Osteoblast (primary cell): ENCODE measurements around the gene KIF9. TPM values are rescaled to one million over a fixed set of nuclear protein-coding genes. Genes with fewer than 3 reads are reported as not detected.
"Not testable (repeated sequence)": the region's sequence is repeated elsewhere in the genome, so short reads cannot be mapped to it uniquely, and the experiment has no call there.

Experiments used
- DNase-seq: peaks from one replicate; pipeline ENCODE4 v3.0.0; 2011; ENCODE audit warnings: low spot score, mixed read lengths; ENCODE audit not compliant: insufficient read length; ENCODE audit errors: missing footprints
- H2AFZ ChIP-seq: 2 replicates; pipeline ENCODE4 v1.6.0; 2011; ENCODE audit warnings: mild to moderate bottlenecking, low read length
- H3K27ac ChIP-seq: 2 replicates; pipeline ENCODE4 v1.5.1; 2011; ENCODE audit warnings: mild to moderate bottlenecking, low read depth, low read length, moderate library complexity
- H3K27me3 ChIP-seq: 2 replicates; pipeline ENCODE4 v1.6.0; 2012; ENCODE audit warnings: mild to moderate bottlenecking, control low read depth, inconsistent platforms, low read length, moderate library complexity; ENCODE audit not compliant: insufficient read depth
- H3K36me3 ChIP-seq: 2 replicates; pipeline ENCODE4 v1.5.1; 2011; ENCODE audit warnings: mild to moderate bottlenecking, low read length, control low read depth, moderate library complexity; ENCODE audit not compliant: insufficient read depth
- H3K4me1 ChIP-seq: 2 replicates; pipeline ENCODE4 v1.5.1; 2011; ENCODE audit warnings: mild to moderate bottlenecking, low read length, control low read depth, moderate library complexity; ENCODE audit not compliant: insufficient read depth
- H3K4me2 ChIP-seq: 2 replicates; pipeline ENCODE4 v1.6.0; 2011; ENCODE audit warnings: mild to moderate bottlenecking, low read length; ENCODE audit not compliant: insufficient read depth
- H3K4me3 ChIP-seq: fragments of 200-600 bp; sonication (generic); 3 replicates; pipeline ENCODE4 v1.5.1; 2012; ENCODE audit warnings: mild to moderate bottlenecking, low read length, inconsistent platforms; ENCODE audit not compliant: insufficient read depth
- H3K79me2 ChIP-seq: 2 replicates; pipeline ENCODE4 v1.6.0; 2012; ENCODE audit warnings: mild to moderate bottlenecking, low read length, control low read depth, inconsistent platforms; ENCODE audit not compliant: insufficient read depth
- H3K9me3 ChIP-seq: 2 replicates; pipeline ENCODE4 v1.5.1; 2011; ENCODE audit warnings: low read depth, low read length, control low read depth
- H4K20me1 ChIP-seq: 2 replicates; pipeline ENCODE4 v1.6.0; 2012; ENCODE audit warnings: mild to moderate bottlenecking, low read length, control low read depth; ENCODE audit not compliant: insufficient read depth
- CTCF ChIP-seq: IDR thresholded peaks from 2 replicates; pipeline ENCODE4 v1.5.1; 2011; ENCODE audit warnings: mild to moderate bottlenecking, low read depth, low read length, moderate library complexity; ENCODE audit errors: extremely low read depth
- total RNA-seq: library from RNA; depleted of rRNA; stranded (reverse); fragments of >200 nt; gene quantifications from 2 replicates; pipeline ENCODE4 v1.2.3, GENCODE V29; 2012

The KIF9 gene
- total RNA-seq, 1 donor, result 5.1 TPM

- DNase-seq, result no peak
- Histone ChIP-seq H3K27me3 (no peaks in the 10 kb centered on the region), H3K4me3 (no peak overlapping the region), H3K27ac (no peak overlapping the region), H2AFZ (no peak overlapping the region), H3K36me3 (no peaks in the 10 kb centered on the region), H4K20me1 (no peaks in the 10 kb centered on the region), H3K4me1 (no peaks in the 10 kb centered on the region), H3K4me2 (no peak overlapping the region), H3K9me3 (no peaks in the 10 kb centered on the region), H3K79me2 (no peaks in the 10 kb centered on the region)
- TF ChIP-seq CTCF, result no peak
Observed at GRCh38 chr3:47210863-47211405, 71.7 kb downstream of the KIF9 start.

- H3K4me3 ChIP-seq, H2AFZ ChIP-seq, H4K20me1 ChIP-seq, H3K4me2 ChIP-seq, H3K79me2 ChIP-seq, H3K36me3 ChIP-seq, H3K27ac ChIP-seq, H3K27me3 ChIP-seq, H3K9me3 ChIP-seq, H3K4me1 ChIP-seq, DNase-seq: not testable (repeated sequence)
Observed at GRCh38 chr3:47206022-47206421, 76.6 kb downstream of the KIF9 start.

- Histone ChIP-seq H3K4me2 (no peak overlapping the region), H3K27me3 (no peaks in the 10 kb centered on the region), H3K79me2 (no peaks in the 10 kb centered on the region), H3K9me3 (no peaks in the 10 kb centered on the region), H2AFZ (no peak overlapping the region), H3K36me3 (no peaks in the 10 kb centered on the region), H3K27ac (no peak overlapping the region), H3K4me3 (no peak overlapping the region), H3K4me1 (no peaks in the 10 kb centered on the region), H4K20me1 (no peaks in the 10 kb centered on the region)
- DNase-seq, result no peak
- no peak for TF ChIP-seq CTCF
Observed at GRCh38 chr3:47204875-47205274, 77.7 kb downstream of the KIF9 start.

GRCh38 chr3:47202542-47202941, 80.1 kb downstream of the KIF9 start:
- H3K27ac ChIP-seq, result no peak overlapping the region
- no peaks in the 10 kb centered on the region for H4K20me1 ChIP-seq
- no peak for TF ChIP-seq CTCF
- no peak for DNase-seq
- no peaks in the 10 kb centered on the region for H3K4me1 ChIP-seq
- no peaks in the 10 kb centered on the region for H3K79me2 ChIP-seq
- no peaks in the 10 kb centered on the region for H3K27me3 ChIP-seq
- H3K9me3 ChIP-seq, result no peaks in the 10 kb centered on the region
- H3K36me3 ChIP-seq, result no peaks in the 10 kb centered on the region
- no peak overlapping the region for H3K4me2 ChIP-seq
- no peak overlapping the region for H3K4me3 ChIP-seq
- H2AFZ ChIP-seq, result no peak overlapping the region

GRCh38 chr3:47197287-47197686, 85.3 kb downstream of the KIF9 start:
- no peak overlapping the region for H2AFZ ChIP-seq
- H3K4me2 ChIP-seq, result no peak overlapping the region
- H3K27me3 ChIP-seq, result no peaks in the 10 kb centered on the region
- H3K27ac ChIP-seq, result no peak overlapping the region
- no peaks in the 10 kb centered on the region for H3K4me1 ChIP-seq
- TF ChIP-seq CTCF, result no peak
- no peaks in the 10 kb centered on the region for H3K79me2 ChIP-seq
- DNase-seq, result no peak
- H3K4me3 ChIP-seq, result no peak overlapping the region
- H3K9me3 ChIP-seq, result no peaks in the 10 kb centered on the region
- H3K36me3 ChIP-seq, result no peaks in the 10 kb centered on the region
- no peaks in the 10 kb centered on the region for H4K20me1 ChIP-seq
